ENCODE measurements around the gene AEBP1.
A peak's percentile ranks its signal among the peaks of the same experiment; 100 is the strongest.

The AEBP1 gene

DNA sequence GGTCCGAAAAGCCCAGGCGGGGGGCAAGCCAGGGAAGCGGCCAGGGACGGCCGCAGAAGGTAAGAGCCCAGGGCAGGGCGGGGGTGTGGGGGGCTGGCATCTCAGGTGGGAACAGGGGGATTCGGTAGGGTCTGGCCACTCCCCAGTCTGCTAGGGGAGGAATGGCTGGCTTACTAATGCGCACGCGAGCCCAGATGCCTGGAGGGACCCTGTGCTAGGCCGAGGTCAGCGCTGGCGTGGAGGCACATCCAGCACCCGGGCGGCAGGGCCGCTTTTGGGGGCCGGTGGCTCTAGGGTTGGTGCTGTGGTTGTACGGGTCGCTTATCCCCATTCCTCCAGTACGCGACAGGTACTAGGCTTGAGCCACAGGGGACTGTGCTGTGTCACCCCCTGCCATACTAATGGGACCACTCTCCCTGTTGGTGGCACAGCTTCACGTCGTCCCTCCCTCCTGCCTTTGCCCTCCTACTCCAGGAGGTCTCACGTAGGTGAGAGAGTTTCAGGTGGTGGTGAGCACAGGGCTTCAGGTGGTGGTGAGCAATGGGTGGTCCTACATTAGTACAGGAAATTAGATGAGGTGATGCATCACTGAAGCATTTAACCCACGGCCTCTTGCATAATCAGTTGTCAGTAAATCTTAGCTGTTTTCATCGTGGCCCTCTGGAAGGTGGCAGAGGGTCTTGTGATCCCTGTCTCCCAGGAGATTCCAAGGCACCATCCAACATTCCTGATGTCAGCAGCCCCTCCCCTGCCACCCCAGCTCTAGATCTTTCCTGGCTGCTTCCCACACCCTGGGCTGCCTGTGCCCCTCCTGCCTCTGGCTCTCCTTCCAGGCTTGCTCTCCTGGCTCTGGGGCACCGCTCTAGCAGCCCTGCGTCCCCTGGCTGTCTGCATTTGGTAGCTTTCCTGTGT, 971 bp downstream of the AEBP1 start:
- DNase-seq (ENCODE audit: low spot score) = peak; percentile 33

DNA sequence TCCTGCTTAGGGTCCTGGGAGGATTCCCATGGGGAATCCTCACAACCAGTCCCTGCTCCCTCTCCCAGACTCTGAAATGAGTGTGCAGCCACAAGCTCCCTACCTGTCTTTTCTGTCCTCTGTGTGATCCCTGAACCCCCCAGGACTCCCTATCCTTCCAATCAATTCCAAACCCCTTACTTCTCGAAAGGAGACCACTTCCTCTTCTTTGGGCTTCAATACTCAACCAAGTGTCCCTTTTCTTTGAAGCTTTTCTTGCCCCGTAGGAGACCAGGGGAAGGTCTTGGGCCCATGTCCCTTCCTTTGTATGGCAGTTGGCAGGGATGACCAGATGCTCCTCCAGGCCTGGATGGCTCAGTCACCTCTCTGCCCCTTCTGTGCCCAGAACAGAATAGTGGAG, 1.7 kb downstream of the AEBP1 start:
- DNase-seq (ENCODE audit: low spot score) = no peak

DNA sequence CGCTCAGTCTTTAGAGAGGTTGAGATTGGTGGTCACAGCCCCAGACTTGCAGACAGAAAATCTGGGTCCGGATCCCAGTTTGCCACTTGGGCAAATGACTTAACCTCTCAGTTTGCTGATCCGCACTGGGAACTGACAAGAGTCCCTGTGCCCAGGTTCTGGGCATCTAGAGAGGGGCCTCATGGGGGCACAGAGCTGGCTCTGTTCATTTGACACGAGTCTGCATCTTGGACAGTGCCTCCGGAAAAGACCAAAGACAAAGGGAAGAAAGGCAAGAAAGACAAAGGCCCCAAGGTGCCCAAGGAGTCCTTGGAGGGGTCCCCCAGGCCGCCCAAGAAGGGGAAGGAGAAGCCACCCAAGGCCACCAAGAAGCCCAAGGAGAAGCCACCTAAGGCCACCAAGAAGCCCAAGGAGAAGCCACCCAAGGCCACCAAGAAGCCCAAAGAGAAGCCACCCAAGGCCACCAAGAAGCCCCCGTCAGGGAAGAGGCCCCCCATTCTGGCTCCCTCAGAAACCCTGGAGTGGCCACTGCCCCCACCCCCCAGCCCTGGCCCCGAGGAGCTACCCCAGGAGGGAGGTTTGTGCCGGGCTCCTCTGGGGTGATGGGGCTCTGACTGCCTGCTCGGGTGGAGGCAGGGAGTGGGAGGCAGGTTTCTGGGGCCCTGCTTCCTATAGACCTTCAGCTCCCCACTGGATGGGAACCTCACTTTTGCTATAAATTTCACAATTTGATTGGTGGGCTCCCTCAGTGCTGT, 2.3 kb downstream of the AEBP1 start:
- no peak for DNase-seq (ENCODE audit: low spot score)

DNA sequence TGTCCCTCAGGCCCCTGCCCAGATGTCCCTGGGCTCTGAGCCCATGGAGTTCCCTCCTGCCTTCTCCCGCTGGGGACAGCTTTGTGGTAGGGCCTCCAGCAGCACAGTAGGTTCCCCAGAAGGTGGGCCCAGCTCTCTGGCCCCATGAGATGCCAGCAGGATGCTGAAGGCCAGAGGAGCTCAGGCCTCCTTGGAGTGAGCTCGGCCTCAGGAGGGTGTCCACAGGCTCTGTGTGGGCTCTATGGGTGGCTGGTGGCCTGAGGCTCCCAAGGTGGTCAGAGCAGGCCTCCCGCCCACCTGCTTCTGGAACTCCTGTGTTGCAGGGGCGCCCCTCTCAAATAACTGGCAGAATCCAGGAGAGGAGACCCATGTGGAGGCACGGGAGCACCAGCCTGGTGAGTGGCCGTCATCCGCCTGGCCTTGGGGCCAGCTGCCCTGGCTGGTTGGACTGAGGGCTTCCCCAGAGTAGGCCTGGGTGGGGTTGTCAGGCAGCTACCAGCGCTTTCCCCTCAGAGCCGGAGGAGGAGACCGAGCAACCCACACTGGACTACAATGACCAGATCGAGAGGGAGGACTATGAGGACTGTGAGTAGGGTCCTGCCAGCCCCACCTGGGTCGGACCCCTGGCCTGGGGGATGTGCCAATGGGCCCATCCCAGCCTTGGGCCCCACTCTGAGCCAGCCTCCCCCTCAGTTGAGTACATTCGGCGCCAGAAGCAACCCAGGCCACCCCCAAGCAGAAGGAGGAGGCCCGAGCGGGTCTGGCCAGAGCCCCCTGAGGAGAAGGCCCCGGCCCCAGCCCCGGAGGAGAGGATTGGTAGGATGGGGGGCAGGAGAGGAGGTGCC, 3.2 kb downstream of the AEBP1 start:
- no peak for DNase-seq (ENCODE audit: low spot score)

DNA sequence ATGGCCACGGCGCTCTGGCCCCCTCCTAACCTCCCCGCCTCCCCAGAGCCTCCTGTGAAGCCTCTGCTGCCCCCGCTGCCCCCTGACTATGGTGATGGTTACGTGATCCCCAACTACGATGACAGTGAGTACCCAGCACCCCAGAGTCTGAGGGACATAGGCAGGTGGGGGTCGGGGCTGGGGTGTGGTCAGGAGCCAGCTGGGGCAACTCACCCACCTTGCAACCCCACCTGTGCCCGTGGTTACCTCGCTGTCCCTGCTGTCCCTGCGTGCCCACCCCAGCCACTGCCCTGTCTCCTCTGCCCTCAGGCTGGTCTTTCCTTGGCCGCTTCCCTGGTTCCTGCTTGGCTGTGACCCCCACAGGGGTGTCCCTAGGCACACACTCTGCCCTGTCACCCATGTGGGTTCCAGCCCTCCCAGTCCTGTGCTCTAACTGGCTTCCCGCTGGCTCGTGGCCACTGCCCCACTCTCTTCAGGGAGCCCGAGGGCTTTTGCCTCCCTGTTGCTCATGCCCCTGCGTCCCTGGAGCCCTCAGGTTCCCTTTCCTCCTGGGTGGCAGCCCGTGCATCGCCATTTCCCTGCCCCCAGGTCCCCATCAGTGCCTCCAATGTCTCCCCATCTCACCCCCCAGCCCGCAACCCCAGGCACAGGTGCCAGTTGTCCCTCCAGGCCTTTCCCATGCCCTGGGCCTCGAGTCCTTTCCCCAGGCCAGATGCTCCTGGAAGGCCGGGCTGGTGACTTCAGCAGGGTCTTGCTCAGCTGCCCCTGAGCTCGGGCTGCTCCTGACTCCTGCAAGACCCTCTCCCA, 4.0 kb downstream of the AEBP1 start:
- no peak for DNase-seq (ENCODE audit: low spot score)

DNA sequence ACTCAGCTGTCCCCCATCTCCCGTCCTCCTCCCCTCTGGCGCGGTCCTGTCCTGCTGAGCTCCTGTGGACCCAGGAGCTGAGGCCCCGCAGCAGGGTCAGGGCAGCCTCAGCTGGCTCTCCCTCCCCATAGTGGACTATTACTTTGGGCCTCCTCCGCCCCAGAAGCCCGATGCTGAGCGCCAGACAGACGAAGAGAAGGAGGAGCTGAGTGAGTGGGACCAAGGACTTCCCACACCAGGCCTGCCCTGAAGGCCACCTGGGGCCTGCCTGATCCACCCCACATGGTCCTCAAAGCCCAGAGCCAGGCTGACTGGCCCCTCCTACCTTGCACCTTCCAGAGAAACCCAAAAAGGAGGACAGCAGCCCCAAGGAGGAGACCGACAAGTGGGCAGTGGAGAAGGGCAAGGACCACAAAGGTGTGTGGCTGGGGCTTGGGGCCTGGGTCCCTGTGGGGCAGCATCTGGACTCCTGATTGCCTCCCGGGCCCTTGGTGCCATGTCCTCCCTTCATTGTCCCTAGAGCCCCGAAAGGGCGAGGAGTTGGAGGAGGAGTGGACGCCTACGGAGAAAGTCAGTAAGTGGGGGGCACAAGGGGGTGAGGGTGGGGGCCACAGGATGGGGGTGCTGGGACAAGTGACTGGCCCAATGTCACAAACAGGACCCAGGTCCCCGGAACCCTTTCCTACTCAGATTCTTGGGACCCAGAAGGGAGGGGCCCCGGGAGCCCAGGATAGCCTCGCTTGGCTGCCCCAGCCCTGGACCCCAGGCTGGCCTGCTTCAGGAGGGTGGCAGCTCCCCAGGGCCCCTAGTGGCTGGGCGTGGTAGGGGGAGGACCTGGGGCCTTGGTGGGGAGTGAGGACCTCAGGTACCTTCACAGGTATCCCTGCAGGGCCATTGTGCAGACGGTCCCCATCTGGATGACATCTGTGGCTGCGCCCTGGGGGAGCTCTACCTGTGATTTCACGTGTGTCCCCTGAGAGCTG, 4.9 kb downstream of the AEBP1 start:
- DNase-seq (ENCODE audit: low spot score) = no peak

DNA sequence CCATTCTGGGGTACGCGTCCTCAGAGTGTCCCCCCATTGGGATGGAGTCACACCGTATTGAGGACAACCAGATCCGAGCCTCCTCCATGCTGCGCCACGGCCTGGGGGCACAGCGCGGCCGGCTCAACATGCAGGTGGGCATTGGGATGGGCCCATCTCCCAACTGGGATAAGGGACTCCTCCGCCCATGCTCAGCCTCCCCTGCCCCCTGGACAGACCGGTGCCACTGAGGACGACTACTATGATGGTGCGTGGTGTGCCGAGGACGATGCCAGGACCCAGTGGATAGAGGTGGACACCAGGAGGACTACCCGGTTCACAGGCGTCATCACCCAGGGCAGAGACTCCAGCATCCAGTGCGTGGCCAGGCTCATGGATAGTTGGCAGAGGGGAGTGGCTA, 5.8 kb downstream of the AEBP1 start:
- DNase-seq (ENCODE audit: low spot score) = no peak

DNA sequence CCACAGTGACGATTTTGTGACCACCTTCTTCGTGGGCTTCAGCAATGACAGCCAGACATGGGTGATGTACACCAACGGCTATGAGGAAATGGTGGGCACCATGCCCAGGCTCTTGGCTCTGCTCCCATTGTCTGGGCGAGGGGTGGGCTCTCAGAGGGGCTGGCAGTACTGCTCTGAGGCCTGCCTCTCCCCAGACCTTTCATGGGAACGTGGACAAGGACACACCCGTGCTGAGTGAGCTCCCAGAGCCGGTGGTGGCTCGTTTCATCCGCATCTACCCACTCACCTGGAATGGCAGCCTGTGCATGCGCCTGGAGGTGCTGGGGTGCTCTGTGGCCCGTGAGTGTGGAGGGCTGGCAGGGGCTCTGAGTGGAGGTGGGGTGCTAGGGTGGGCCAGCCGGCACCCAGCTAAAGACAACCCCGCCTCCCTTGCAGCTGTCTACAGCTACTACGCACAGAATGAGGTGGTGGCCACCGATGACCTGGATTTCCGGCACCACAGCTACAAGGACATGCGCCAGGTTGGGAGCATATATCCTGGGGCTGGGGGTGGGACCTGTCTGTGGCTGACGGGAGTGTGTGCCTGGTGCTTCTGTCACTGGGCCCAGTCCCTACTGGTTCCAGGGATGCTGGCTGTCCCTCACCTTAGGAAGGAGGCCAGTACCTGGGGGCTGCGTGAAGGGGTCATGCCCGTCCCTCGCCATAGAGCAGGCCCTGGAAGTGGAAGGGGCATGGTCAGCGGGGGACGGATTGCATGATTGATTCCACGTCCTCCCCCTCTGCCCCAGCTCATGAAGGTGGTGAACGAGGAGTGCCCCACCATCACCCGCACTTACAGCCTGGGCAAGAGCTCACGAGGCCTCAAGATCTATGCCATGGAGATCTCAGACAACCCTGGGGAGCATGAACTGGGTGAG, 6.8 kb downstream of the AEBP1 start:
- DNase-seq (ENCODE audit: low spot score) = no peak

DNA sequence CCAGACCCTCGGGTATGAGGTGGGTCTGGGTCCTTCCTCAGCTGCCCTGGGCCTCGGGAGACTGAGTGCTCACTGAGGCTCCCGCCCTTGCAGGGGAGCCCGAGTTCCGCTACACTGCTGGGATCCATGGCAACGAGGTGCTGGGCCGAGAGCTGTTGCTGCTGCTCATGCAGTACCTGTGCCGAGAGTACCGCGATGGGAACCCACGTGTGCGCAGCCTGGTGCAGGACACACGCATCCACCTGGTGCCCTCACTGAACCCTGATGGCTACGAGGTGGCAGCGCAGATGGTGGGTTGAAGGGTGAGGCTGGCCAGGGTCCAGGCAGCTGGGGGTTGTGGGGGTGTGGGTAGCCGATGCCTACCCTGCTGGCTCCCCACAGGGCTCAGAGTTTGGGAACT, 7.6 kb downstream of the AEBP1 start:
- peak; percentile 29 for DNase-seq (ENCODE audit: low spot score)

DNA sequence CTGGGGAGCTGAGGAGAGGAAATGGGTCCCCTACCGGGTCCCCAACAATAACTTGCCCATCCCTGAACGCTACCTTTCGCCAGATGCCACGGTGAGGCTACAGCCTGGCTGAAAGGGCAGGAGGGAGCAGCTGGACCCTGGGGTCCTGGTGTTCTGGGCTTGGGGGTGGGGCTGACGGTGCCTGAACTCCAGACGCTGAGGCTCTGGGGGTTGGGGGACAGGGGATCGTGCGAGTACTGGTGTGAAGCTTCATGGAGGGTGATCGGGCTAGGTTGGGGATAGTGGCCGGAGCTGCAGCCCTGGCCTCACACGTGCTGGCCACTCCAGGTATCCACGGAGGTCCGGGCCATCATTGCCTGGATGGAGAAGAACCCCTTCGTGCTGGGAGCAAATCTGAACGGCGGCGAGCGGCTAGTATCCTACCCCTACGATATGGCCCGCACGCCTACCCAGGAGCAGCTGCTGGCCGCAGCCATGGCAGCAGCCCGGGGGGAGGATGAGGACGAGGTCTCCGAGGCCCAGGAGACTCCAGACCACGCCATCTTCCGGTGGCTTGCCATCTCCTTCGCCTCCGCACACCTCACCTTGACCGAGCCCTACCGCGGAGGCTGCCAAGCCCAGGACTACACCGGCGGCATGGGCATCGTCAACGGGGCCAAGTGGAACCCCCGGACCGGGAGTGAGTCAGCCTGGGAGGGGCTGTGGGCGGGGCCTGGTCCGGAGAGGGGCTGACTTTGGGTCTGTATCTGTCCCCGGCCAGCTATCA, 8.3 kb downstream of the AEBP1 start:
- DNase-seq (ENCODE audit: low spot score) = peak; percentile 74

DNA sequence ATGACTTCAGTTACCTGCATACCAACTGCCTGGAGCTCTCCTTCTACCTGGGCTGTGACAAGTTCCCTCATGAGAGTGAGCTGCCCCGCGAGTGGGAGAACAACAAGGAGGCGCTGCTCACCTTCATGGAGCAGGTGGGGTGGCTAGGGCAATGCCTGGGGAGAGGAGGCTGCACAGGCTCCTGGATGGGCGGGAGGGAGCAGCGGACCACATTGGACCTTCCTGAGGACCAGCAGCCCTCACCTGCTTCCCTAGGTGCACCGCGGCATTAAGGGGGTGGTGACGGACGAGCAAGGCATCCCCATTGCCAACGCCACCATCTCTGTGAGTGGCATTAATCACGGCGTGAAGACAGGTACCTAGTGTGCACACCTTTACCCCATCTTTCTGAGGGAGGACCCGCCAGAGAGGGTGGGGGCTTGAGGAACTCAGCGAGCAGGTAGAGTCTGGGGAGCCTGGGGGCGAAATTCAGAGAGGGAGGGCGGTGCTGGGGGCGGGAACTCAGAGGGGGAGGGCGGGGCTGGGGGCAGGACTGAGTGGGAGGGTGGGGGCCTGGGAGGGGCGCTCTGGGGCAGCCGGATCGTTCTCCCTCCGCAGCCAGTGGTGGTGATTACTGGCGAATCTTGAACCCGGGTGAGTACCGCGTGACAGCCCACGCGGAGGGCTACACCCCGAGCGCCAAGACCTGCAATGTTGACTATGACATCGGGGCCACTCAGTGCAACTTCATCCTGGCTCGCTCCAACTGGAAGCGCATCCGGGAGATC, 9.0 kb downstream of the AEBP1 start:
- DNase-seq (ENCODE audit: low spot score) = no peak

DNA sequence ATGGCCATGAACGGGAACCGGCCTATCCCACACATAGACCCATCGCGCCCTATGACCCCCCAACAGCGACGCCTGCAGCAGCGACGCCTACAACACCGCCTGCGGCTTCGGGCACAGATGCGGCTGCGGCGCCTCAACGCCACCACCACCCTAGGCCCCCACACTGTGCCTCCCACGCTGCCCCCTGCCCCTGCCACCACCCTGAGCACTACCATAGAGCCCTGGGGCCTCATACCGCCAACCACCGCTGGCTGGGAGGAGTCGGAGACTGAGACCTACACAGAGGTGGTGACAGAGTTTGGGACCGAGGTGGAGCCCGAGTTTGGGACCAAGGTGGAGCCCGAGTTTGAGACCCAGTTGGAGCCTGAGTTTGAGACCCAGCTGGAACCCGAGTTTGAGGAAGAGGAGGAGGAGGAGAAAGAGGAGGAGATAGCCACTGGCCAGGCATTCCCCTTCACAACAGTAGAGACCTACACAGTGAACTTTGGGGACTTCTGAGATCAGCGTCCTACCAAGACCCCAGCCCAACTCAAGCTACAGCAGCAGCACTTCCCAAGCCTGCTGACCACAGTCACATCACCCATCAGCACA, 9.7 kb downstream of the AEBP1 start:
- DNase-seq (ENCODE audit: low spot score) = no peak

DNA sequence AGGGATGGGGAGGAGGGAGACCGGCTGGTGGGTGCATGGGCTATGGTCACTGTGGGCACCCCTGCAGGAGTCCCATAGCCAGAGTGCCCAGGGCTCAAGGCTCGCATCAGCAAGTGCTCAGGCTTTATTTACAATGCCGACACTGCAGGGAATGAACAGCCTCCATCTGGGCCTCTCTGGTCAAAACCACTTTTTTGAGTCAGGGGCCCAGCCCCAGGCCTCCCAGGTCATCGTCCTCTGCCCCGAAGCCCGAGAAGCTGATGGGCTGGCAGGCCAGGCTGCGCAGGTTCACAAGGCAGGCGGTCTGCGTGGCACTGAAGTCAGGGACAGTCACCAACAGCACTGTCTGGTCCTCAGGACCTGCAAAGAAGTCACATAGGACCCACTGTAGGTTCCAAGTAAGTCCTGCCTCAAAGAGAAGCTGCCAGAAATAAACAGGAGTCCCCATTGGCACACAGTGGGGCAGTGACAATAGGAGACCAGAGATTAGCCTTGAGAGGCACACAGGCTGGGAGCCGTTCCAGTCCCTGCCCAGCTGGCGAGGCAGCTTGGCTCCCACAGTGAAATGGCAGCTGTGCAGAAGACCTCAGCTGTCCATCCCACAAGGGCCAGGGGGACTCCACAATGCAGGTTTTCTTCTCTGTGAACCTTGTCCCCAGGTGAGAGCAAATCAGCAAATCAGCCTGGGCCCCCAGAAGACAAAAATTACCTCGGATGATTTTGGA, 10.6 kb downstream of the AEBP1 start:
- DNase-seq (ENCODE audit: low spot score) = no peak

DNA sequence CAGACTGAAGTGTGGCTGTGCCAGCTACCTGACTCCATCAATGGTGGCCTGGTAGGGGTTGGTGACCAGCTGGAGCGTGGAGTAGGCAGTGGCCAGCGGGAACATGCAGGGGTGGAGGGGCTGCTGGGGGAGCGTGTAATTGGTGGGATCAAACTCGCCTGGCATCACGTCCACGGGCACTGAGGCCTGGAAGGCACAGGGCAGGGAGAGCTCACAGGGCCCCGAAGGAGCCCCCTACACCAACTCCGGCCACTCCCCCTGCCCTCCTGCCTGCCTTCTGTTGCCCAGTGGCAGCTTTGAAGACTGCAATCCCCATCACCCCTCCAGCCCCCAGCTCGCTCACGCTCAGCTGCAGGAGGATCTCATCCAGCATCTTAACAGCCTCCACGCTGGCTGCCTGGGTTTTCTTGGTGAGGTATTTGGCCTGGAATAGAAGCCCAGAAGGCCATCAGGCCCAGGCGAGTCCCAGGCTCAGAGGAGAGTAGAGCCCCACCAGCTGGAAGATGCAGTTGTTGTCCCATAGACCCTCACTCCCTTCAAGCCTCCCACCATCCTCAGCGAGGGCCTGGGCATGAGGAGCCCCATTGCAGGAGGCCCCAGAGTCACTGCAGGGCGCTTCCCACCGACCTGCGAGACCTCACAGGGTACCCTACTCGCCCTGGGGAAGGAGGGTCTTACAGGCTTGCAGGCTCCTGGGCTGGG, 12.1 kb downstream of the AEBP1 start:
- no peak for DNase-seq (ENCODE audit: low spot score)

DNA sequence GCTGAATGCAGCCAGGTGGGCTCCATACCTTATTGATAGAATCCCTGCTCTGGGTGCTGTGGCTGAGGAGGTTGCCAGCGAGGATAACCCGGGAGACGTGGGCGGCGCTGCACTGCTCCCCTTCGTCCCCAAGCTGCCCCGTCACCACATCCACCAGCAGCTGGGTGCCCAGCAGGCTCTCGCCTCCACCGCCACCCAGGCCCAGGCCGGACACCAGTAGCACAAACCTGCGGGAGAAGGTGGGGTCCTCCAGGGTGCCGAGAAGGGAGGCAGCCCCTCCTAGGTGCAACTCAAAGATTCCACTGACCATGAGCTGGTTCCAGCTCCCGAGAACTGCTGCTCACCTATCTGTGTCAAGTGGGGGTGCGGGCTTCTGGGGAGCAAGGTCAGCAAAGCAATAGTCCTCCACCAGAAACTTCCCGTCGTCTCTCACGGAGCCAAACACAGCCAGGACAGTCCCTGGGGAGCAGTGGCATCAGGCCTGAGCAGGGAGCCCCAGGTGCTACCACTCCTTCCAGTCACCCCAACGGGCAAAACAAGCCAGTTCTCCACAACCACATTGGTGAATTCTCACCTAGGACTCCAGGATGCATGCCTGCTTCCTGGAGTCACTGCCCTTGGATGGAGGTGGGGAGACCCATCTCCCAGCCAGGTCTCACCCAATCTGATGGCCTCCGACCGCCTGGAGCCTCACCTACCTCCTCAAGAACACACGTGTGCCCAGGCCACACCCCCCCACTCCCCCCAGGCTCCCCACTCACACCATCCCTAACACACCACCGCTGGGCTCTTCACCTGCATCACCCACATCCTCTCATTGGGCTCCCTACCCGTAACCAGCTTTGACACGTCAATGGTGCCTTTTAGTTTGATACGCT, 12.9 kb downstream of the AEBP1 start:
- no peak for DNase-seq (ENCODE audit: low spot score)
